ENCODE measurements around the gene CYP27B1.

The CYP27B1 gene

GRCh38 chr12:57765698-57766463 lies 997 bp downstream of the CYP27B1 start:
- H3K4me3 ChIP-seq (ENCODE audit: low read length): no peak overlapping the region; the same call in 1 of the 2 replicates

GRCh38 chr12:57765003-57765697 lies 1.7 kb downstream of the CYP27B1 start:
- peak overlapping the region; percentile 9; the same call in 1 of the 2 replicates for H3K4me3 ChIP-seq (ENCODE audit: low read length)
- TF ChIP-seq ZNF274 (IDR thresholded peaks at IDR 0.05; ENCODE audit: low read depth, low read length): no peak

More at GRCh38 chr12:57765698-57766463, 997 bp downstream of the CYP27B1 start:
- TF ChIP-seq ZNF274 (IDR thresholded peaks at IDR 0.05; ENCODE audit: low read depth, low read length): no peak

- H3K4me3 ChIP-seq (ENCODE audit: low read length): peak overlapping the region; percentile 9; the same call in 1 of the 2 replicates
- no peak for TF ChIP-seq ZNF274 (IDR thresholded peaks at IDR 0.05; ENCODE audit: low read depth, low read length)
These were observed 2.2 kb downstream of the CYP27B1 start for GRCh38 chr12:57764662-57765002.

- H3K4me3 ChIP-seq (ENCODE audit: low read length): no peak overlapping the region
- no peak for TF ChIP-seq ZNF274 (IDR thresholded peaks at IDR 0.05; ENCODE audit: low read depth, low read length)
These were observed 2.8 kb downstream of the CYP27B1 start for GRCh38 chr12:57763881-57764661.

- no peak overlapping the region for H3K4me3 ChIP-seq (ENCODE audit: low read length)
- TF ChIP-seq ZNF274 (IDR thresholded peaks at IDR 0.05; ENCODE audit: low read depth, low read length): no peak
These were observed 4.4 kb downstream of the CYP27B1 start for GRCh38 chr12:57762463-57762862.

- H3K4me3 ChIP-seq (ENCODE audit: low read length): no peak overlapping the region
- no peak for TF ChIP-seq ZNF274 (IDR thresholded peaks at IDR 0.05; ENCODE audit: low read depth, low read length)
These were observed 5.4 kb downstream of the CYP27B1 start for GRCh38 chr12:57761391-57761998.

- TF ChIP-seq ZNF274 (IDR thresholded peaks at IDR 0.05; ENCODE audit: low read depth, low read length): no peak
- no peak overlapping the region for H3K4me3 ChIP-seq (ENCODE audit: low read length)
These were observed 6.4 kb downstream of the CYP27B1 start for GRCh38 chr12:57760347-57760982.

- H3K4me3 ChIP-seq (ENCODE audit: low read length): no peak overlapping the region
- TF ChIP-seq ZNF274 (IDR thresholded peaks at IDR 0.05; ENCODE audit: low read depth, low read length): no peak
These were observed 7.4 kb downstream of the CYP27B1 start for GRCh38 chr12:57759360-57759980.

- no peak for TF ChIP-seq ZNF274 (IDR thresholded peaks at IDR 0.05; ENCODE audit: low read depth, low read length)
These were observed 8.1 kb downstream of the CYP27B1 start for GRCh38 chr12:57758552-57759359.

GRCh38 chr12:57757771-57758170 lies 9.1 kb downstream of the CYP27B1 start:
- H3K4me3 ChIP-seq (ENCODE audit: low read length): no peak overlapping the region
- no peak for TF ChIP-seq ZNF274 (IDR thresholded peaks at IDR 0.05; ENCODE audit: low read depth, low read length)

More at GRCh38 chr12:57758552-57759359, 8.1 kb downstream of the CYP27B1 start:
- H3K4me3 ChIP-seq (ENCODE audit: low read length): no peak overlapping the region

GRCh38 chr12:57756406-57757341 lies 10.2 kb downstream of the CYP27B1 start:
- peak overlapping the region; percentile 86 for H3K4me3 ChIP-seq (ENCODE audit: low read length)
- no peak for TF ChIP-seq ZNF274 (IDR thresholded peaks at IDR 0.05; ENCODE audit: low read depth, low read length)

Measured in GM08714 (cell line).